ENCODE results near the gene DAPL1.

Gene DAPL1

DNA sequence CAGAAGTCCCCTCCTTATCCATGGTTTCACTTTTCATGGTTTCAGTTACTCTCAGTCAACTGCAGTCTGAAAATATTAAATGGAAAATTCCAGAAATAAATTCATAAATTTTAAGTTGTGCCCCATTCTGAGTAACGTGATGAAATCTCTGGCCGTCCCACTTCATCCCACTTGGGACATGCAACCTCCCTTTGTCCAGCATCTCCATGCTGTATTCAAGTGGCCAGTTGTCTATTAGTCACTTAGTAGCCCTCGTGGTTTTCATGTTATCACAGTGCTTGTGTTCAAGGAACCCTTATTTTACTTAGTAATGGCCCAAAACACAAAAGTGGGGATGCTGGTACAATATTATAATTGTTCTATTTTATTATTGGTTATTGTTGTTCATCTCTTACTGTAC is 18.0 kb upstream of the DAPL1 start:
- no peak for DNase-seq (ENCODE audit: low read depth in 2 of 2)

DNA sequence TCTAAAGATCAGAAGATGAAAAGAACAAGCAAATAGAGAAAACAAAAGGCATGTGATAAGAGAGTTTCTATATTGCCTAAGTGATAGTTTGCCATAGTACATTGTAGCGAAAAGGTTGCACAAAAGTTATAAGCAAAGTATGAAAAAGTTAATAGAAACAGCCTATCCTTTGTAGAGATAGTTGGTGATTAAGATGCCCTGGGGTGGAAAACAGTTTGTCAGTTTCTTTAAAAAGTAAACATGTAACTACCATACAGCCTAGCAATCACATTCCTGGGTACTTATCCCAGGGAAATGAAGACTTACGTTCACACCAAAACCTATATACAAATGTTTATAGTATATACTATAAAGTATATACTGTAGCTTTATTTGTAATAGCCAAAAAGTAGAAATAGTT is 16.9 kb upstream of the DAPL1 start:
- DNase-seq (ENCODE audit: low read depth in 2 of 2) = no peak

DNA sequence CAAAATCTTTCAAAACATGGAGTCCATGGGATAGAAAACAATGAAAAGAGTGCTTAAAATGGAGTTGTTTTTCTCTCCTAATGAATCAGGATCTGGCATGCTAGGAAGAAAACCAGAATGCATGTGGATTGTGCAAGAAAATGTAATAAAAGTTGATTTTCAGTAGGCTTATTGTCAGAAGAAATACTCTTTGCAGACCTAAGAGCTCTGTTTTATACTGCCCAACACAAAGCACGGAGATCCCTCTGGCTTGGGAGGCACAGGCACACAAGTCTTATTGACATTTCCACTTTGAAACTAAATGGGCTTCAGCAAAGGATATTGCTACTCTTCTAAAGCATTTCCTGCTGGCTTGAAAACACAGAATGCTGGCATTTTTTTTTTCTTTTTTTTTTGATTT is 15.5 kb upstream of the DAPL1 start:
- DNase-seq (ENCODE audit: low read depth in 2 of 2) = no peak

DNA sequence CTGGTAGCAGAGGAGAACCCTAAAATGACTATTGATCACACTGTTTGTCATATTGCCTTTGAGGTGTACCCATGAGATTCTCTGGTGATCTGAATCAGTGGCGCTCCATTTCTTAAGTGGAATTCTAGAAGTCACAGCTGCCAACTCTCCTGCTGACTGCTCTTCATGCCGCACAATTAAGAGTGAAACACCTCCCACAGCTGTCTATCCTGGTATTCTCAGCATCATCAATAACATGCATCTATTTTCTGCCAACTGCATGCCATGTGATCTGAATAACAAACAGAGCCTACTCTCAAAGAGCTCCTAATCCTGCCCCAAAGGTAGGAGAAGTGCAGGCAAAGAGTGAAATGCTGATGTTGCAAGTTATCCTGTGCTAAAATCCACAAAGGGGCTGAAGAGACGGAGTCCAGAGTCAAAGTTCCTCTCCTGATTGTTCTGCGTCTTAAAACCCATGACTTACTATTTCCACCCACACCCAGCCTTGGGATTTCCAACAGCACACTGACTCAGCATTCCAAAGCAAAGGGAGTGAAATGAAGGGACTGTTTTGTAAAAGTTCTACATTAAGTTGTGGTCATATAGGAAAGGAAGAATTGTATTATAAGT is 13.7 kb upstream of the DAPL1 start:
- peak; percentile 20 to 29 for DNase-seq (ENCODE audit: low read depth in 2 of 2)

DNA sequence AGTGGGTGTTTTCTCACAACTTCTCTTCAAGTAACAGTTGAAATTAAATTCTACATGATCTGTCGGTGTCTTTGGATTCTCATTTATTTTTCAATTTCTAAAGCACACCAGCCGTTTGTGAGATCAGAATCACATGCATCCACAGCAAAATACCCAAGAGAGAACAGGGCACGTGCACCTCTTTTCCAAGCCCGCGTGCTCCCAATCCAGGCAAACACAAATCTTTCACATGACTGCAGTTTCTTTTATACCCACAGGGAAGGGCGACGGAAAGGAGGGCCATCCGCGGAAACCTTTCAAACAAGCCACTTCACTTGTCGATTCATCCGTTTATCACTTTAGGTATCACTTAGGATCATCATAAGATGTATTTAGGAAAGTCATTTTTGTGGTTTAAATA is 13.0 kb upstream of the DAPL1 start:
- no peak for DNase-seq (ENCODE audit: low read depth in 2 of 2)

- DNase-seq (ENCODE audit: low read depth in 2 of 2) = no peak
Measured at GRCh38 chr2:158782616-158783015, 12.5 kb upstream of the DAPL1 start.

- DNase-seq (ENCODE audit: low read depth in 2 of 2) = no peak
Measured at GRCh38 chr2:158783923-158784322, 11.2 kb upstream of the DAPL1 start.

DNA sequence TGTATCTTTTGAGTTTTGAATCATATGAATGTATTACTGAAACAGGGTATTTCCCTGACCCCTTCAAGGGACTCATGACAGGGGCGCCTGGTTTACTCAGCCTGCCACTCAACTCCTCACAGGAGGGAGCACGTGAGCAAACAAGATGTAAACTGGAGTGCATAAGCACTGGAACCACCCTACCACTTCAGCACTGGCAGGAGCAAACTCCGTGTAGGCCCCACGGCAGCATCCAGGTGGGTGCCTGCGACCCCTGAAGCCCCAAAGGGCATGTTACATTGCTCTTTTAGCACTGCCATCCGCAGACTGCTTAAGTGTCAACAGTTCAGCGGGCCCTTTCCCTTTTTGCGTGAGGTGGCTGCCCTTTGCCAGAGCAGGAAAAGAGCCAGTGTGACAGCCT is 8.2 kb upstream of the DAPL1 start:
- DNase-seq (ENCODE audit: low read depth in 2 of 2) = no peak

- DNase-seq (ENCODE audit: low read depth in 2 of 2) = no peak
Measured at GRCh38 chr2:158788951-158789350, 6.2 kb upstream of the DAPL1 start.

GRCh38 chr2:158796652-158797051 is 1.5 kb downstream of the DAPL1 start:
- DNase-seq (ENCODE audit: low read depth in 2 of 2) = no peak

DNA sequence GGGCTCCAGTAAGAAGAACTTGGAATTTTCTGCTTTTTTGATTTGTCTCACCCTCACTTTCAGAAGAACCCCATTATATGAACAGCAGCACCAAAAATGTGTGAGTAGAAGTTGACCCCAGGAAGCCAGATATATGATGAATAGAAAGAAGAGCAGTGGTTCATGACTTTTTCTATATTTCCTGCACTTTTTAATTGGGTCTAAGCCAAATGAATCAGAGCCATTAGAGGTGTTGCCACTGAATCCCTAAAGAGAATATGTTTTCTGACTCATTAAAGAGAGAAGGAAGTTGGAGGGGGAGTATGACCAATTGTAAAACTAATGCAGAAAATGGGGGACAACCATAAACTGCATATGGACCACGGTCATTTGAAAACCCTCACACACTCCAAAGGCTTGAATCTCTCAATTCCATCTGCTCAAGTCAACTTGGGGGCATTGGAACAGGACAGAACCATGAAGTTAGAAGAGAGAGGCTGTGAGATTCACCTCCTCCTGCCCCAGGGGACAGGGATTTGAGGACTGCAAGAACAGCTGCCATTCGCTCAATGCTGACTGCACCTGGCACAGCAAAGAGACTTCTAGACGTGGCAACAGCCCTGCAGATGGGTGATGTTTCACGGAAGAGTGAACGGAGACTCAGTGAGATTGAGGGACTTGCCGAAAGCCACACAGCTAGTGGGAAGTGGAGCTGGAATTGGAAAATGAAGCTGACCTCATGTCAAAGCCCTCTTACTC is 3.0 kb downstream of the DAPL1 start:
- peak in 1 of 2 experiments; percentile 14 for DNase-seq (ENCODE audit: low read depth in 2 of 2)

DNA sequence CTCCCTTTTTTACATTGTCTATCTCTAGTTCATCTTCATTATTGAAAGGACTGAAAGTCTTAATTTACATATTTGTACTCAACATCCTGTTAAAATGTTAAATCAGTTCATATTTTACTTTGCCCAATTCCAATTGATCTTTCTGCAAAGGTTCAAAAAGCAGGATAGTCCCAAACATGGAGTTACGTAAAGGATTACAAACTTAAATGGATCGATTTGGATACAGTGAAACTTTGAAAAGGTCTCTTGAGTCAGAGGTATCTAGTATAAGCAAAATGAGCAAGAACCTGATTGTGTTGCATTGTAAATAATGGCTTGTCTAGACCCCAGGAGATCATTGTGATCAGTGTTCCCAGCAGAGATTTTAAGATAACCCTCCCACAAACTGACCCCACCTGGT is 4.1 kb downstream of the DAPL1 start:
- no peak for DNase-seq (ENCODE audit: low read depth in 2 of 2)

DNA sequence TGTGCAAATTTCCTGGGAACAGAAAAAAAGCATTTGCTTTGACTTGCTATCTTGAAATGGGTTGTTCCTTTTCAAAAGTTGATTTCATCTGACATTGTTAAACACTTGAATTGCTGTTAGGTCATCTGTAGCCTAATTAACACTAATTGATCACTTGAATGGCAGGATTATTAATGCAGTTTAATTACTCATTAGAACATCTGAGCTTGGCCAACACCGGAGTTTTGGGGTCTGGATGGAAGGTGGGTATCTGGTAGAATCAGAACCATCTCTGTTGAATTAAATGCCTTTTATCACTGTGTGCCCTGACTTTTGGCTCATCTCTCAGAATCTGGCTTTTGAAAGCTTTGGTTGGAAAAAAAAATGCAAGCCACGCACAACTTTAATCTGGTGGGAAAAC is 8.4 kb downstream of the DAPL1 start:
- no peak for DNase-seq (ENCODE audit: low read depth in 2 of 2)

DNA sequence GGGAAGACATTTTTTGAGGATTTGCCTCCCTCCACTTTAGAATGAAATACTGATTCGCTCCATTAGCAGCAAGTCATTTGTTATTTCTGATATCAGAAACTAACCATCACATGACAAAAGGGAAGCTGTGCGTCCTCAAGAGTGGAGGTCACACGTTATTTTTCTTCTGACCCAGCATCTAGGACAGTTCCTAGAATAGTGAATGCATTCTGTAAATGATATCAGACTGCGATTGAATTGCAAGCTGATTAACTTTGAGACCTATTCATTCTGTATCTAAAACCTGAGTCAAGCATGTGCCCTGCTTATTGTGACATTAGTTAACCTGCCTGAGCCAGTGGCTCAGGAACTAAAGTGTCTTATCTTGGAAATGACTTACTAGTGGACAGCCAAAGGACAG is 10.1 kb downstream of the DAPL1 start:
- DNase-seq (ENCODE audit: low read depth in 2 of 2) = no peak

GRCh38 chr2:158805936-158806335 is 10.8 kb downstream of the DAPL1 start:
- DNase-seq (ENCODE audit: low read depth in 2 of 2) = no peak

GRCh38 chr2:158806941-158807340 is 11.8 kb downstream of the DAPL1 start:
- DNase-seq (ENCODE audit: low read depth in 2 of 2) = no peak

- no peak for DNase-seq (ENCODE audit: low read depth in 2 of 2)
Measured at GRCh38 chr2:158808426-158808825, 13.3 kb downstream of the DAPL1 start.

- no peak for DNase-seq (ENCODE audit: low read depth in 2 of 2)
Measured at GRCh38 chr2:158809816-158810215, 14.7 kb downstream of the DAPL1 start.

DNA sequence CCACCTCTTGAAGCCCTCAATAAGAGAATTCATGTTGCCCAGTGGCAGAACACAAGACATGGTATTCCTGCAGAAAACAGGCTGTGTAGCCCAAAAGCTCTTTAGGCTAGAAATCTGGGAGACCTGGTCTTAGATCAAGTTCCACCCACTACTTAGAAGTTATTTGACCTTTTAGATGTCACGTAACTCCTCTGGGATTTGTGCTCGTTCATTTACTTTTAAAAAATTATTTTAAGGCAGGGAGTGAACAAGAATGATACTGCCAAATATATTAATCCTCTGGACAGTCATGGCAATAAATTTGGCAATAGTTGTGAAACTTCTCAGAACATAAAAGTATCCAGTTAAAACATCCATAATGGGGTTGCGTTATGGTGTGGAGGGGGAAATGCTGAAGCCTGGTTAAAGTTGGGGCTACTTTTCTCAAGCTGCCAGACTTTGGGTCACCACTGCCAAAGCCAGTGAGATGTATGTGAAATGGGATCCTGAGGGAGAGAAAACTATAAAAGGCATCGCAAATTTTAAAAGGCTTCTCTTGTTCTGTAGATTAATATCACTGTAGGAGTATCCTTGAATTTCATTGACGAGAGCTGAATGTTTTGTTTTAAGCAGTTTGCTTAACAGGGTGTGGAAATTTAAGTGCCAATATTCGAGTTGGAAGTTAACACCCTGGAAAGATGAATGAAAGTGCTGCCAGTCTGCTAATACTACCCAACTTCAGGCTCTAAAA is 15.8 kb downstream of the DAPL1 start:
- DNase-seq (ENCODE audit: low read depth in 2 of 2) = no peak

GRCh38 chr2:158815166-158815565 is 20.0 kb downstream of the DAPL1 start:
- no peak for DNase-seq (ENCODE audit: low read depth in 2 of 2)

GRCh38 chr2:158815658-158816057 is 20.5 kb downstream of the DAPL1 start:
- DNase-seq (ENCODE audit: low read depth in 2 of 2) = no peak

- no peak for DNase-seq (ENCODE audit: low read depth in 2 of 2)
Measured at GRCh38 chr2:158817588-158817987, 22.5 kb downstream of the DAPL1 start.

DNA sequence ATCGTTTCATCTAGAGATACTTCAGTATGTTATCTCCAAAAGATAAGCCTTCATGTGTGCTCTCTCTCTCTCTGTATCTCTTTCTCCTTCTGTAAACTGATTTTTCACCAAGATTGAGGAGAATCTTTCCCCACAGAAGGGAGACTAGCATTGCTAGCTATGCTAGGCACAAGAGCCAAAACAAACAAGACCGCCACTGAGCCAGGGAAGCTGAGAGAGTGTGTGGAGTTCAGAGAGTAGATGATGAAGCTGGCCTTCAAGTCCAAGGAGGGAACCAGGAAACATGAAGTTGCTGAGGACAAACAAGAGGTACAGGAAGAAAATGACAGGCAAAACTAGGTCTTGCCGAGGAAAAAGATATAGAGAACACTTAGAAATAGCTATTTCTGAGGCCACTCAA is 23.4 kb downstream of the DAPL1 start:
- DNase-seq (ENCODE audit: low read depth in 2 of 2) = no peak

All from fibroblast of skin of left quadriceps (primary cell).